PFSK-1 (cell line): ENCODE data around the gene NOLC1.

Experiments used
- FOXP2 ChIP-seq: optimal IDR thresholded peaks from 2 replicates; pipeline ENCODE3; 2011; ENCODE audit warnings: borderline replicate concordance, control low read depth, inconsistent platforms; ENCODE audit not compliant: insufficient read depth; ENCODE audit errors: extremely low read length, extremely low read depth
- POLR2AphosphoS5 ChIP-seq: IDR thresholded peaks from 2 replicates; pipeline ENCODE4 v1.6.1; 2012; ENCODE audit warnings: low read depth, mild to moderate bottlenecking, control low read depth, low read length, moderate library complexity
- REST ChIP-seq, 2 experiments: IDR thresholded peaks; 2 replicates each; pipeline versions ENCODE4 v1.6.1 to v1.8.0; 2011 to 2012; ENCODE audit warnings: low read depth in 2 of 2, low read length in 2 of 2, control low read depth in 1 of 2, inconsistent platforms in 1 of 2, mild to moderate bottlenecking in 1 of 2, moderate library complexity in 1 of 2; ENCODE audit not compliant: insufficient read depth in 1 of 2
- SIN3A ChIP-seq: IDR thresholded peaks from 2 replicates; pipeline ENCODE4 v1.6.1; 2012; ENCODE audit warnings: mild to moderate bottlenecking, low read length, moderate library complexity, borderline replicate concordance; ENCODE audit not compliant: insufficient read depth
- TAF1 ChIP-seq: IDR thresholded peaks from 2 replicates; pipeline ENCODE4 v1.6.1; 2012; ENCODE audit warnings: low read length, control low read depth, borderline replicate concordance; ENCODE audit not compliant: insufficient read depth

- TF ChIP-seq REST (IDR thresholded peaks at IDR 0.05; ENCODE audit: insufficient read depth in 1 of 2, low read depth in 2 of 2, low read length in 2 of 2) (no peak), TAF1 (no peak), POLR2AphosphoS5 (no peak), SIN3A (no peak), FOXP2 (no peak)
These were observed 44.7 kb downstream of the NOLC1 start for GRCh38 chr10:102196893-102197292.
